Measurements from ENCODE around the gene HSD17B3.
"Not testable (repeated sequence)": the region's sequence is repeated elsewhere in the genome, so short reads cannot be mapped to it uniquely, and the experiment has no call there.

HSD17B3 gene

GRCh38 chr9:96236337-96236736 is 65.6 kb downstream of the HSD17B3 start:
- DNase-seq (ENCODE audit: low spot score): not testable (repeated sequence)

DNA sequence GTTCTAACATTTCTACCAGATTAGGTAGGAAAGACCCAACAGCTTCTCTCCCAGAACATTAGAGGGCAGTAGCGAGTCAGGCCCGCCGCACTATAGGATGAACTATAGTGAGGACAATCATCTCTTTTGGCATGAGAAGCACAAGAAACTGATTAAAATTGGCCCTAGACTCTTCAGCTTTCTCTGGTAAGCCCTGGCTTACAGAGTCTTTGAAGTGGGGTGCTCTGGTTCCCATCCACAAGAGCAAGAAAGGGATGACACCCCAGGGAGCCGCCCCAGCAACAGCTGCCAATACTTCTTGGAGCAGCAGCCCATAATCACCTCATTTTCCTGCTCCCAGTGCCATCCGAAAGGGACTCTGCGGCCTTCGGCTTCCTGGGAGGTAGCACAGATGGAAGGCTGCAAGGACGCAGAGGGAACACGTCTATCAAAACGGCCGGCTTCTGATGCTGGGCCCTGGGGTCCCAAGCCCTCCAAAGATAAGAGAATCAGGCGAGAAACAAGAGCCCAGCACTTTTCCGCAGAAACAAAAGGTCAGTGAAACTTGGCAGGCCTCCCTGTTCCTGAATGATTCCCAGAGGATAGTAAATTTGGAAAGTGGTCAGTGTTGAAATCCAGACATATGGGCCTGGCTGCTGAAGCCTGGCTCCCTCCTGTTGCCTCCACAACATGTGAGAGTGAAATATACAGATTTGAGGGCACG is 69.3 kb downstream of the HSD17B3 start:
- peak; percentile 57 for DNase-seq (ENCODE audit: low spot score)

GRCh38 chr9:96232164-96232538 is 69.8 kb downstream of the HSD17B3 start:
- no peak for DNase-seq (ENCODE audit: low spot score)

DNA sequence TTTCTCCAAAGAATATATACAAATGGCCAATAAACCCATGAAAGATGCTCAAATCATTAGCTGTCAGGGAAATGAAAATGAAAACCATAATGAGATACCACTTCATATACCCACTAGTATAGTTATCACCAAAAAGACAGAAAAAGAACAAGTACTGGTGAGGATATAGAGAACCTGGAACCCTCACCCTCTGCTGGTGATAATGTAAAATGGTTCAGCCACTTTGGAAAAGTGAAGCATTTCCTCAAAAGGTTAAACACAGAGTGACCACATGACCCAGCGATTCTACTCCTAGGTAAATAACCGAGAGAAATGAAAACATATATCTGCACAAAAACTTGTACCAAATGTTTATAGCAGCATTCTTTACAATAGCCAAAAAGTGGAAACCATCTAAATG is 72.0 kb downstream of the HSD17B3 start:
- no peak for DNase-seq (ENCODE audit: low spot score)

GRCh38 chr9:96222132-96222531 is 79.8 kb downstream of the HSD17B3 start:
- peak; percentile 19 for DNase-seq (ENCODE audit: low spot score)

- no peak for DNase-seq (ENCODE audit: low spot score)
These were observed 82.1 kb downstream of the HSD17B3 start for GRCh38 chr9:96219900-96220257.

GRCh38 chr9:96219026-96219899 is 82.7 kb downstream of the HSD17B3 start:
- DNase-seq (ENCODE audit: low spot score): peak; percentile 36

DNA sequence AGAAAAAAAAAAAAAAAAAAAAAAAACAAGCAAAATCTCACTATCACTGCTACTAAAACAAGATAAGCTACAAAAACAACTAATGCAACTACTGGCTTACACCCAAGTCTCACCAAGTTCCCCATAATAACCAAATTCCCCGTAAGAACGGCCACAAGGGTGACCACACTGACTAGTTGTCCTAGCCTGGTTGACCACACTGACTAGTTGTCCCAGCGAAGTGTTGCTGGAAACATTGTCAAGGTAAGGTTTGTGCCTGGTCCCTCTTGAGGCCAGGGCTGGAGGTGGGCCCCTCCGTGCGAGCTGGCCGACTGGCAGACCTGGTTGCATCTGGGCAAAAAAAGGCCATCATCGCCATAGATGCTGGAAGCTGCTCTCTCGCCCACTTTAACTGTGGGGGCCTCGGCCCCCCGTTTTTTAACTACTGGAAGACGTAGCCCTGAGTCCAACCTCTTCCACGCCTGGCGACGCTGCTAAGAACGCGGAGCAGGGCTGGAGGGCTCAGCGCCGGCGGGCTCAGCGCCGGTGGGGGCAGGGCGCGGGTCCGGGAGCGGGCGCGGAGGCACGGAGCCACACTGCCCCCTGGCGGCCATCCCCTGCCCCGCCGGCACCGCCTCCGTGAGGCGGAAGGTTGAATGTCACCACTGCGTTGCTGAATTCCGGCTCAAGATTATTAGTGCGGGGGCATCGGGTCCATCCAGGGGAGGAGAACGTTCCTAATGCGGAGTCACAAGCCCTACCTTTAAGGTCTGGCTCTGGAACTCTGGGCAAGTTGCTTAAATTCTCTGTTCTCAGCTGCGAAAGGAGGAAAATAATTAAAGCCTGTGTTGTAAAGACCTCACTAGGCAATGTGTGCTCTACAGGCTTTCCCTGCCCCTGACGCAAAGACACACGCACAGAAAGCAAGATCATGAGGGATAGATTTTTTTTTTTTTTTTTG is 84.0 kb downstream of the HSD17B3 start:
- DNase-seq (ENCODE audit: low spot score): peak; percentile 80

DNA sequence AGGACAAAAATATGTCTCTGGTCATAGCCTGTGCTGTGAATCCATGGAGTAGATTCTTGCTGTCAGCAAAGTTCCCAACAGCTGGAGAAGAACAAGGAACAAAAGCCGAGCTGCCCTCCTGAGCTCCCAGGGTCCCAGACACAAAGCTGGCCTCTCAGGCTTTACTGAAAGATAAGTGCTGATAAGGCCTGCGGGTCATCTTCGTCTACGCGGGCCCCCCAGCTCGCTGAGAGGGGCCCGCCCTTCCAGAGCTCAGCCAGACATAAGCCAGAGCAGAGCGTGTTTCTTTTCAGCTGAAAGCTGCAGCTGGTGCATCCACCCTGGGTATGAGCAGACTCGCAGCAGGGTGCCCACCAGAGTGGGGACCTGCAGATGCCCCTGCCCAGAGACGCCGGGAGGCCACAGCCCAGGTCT is 84.7 kb downstream of the HSD17B3 start:
- no peak for DNase-seq (ENCODE audit: low spot score)

DNA sequence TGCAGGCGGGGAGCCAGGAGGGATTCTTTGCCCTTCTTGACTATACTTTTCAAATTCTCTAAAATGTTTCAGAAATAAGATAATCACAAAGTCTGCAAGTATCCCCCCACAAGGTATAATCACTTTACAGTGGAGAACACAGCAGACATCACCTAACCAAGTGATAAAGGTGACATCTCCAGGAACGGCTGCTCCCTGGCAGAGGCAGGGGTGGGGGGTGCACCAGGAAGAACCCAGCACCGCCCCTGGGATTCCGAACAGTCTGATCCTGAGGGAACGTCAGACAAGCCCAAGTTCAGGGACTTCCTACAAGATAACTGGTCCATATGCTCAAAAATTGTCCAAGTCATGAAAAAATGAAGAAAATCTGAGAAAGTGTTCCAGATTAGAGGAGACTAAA is 85.4 kb downstream of the HSD17B3 start:
- no peak for DNase-seq (ENCODE audit: low spot score)

DNA sequence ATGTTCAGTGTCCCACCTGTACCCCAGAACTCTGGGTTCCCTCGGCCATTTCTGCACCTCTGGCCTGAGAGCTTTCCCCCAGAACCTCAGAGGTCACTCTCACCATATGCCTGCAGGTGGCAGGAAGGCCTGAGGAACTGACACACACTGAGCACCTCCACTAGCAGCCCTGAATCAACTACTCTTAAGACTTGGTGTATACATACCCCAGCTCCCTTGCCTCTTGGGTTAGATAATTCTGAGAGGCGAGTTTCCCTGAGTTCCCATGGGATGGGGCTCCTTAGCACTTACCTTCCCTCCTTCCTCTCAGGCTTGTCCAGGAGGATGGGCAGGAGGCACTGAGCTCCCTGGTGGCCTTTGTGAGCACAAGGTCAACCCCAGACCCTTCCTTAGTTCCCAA is 86.1 kb downstream of the HSD17B3 start:
- DNase-seq (ENCODE audit: low spot score): no peak

GRCh38 chr9:96214635-96215034 is 87.3 kb downstream of the HSD17B3 start:
- DNase-seq (ENCODE audit: low spot score): no peak

DNA sequence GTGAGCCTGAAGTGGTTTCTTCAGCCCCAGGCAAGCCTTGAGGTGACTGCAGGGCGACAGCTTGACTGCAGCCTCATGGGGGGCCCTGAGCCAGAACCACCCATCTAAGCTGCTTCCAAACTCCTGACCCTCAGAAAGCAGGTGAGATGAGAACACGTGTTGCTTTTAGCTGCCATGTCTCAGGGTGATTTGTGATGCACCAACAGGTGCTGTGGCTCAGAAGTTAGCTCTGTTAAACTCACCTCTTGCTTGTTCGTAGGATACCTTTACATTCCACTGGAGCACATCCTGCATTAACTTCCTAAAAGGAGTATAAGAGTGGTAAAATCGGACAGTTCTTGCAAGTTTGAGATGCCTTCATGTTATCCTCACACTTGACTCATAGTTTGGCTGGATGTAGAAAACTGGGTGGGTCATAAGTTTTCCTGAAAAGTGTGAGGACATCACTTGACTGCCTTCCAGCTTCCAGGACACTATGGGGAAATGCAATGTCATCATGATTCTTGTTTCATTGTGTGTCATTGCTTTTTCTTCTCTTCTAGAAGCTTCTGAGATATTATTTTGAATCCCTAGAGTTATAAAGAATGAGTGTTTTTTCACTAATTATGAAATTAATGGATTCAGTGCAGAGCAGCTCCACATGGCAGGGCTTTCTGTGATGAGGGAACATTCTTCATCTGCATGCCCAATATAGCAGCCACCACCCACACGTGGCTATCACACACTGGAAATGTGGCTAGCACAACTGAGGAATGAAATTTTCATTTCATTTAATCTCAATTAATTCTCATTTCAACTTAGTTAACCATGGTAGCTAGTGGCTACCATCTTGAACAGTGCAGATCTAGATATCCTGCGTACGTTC is 92.3 kb downstream of the HSD17B3 start:
- DNase-seq (ENCODE audit: low spot score): no peak

- no peak for DNase-seq (ENCODE audit: low spot score)
These were observed 95.7 kb downstream of the HSD17B3 start for GRCh38 chr9:96206156-96206751.

DNA sequence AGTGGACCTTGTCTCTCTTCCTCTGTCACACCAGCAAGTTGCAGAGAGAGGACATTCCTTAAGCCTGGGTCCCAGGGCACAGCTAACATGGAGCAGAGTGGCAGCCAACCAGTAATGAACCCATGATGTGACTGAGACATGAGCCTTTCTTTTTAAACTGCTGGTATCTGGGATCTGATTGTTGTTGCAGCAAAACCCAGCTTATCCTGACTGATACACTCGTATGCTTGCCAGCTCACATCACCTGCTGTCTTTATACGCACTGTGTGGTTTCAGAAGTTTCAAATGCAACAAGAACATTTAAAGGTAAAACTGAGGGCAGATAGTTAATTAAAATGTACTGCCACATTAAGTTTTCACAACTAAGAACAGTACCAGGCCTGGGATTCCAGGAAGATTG is 97.1 kb downstream of the HSD17B3 start:
- no peak for DNase-seq (ENCODE audit: low spot score)

DNA sequence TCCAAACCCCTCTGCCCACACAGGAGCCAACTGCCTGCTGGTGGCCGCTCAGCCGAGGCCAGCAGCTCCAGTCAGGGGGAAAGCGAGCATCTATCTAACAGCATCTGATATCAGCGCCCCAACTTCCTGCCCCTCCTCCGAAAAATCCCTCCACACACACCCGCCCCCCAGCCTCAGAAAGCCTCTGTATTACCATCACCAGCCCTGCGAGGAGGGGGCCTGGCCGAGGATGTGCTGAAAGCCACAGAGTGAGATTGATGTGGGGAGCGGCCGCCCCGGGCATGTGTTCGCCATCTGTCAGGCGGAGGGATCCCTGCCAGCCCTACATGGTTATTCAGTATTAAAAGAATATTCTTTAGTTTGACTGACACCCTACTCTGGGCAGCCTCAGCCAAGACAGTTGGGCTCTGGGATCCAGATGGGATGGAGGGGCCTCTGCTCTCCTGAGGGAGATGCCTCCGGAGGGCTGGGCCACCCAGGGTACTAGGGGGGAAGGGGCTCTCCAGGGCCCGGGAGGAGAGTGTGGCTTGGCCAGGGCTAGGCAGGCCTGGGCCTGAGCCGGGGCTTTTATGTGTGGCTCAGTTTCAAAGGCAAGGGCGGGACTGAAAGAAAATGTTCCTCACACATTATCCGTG is 98.0 kb downstream of the HSD17B3 start:
- DNase-seq (ENCODE audit: low spot score): no peak

DNA sequence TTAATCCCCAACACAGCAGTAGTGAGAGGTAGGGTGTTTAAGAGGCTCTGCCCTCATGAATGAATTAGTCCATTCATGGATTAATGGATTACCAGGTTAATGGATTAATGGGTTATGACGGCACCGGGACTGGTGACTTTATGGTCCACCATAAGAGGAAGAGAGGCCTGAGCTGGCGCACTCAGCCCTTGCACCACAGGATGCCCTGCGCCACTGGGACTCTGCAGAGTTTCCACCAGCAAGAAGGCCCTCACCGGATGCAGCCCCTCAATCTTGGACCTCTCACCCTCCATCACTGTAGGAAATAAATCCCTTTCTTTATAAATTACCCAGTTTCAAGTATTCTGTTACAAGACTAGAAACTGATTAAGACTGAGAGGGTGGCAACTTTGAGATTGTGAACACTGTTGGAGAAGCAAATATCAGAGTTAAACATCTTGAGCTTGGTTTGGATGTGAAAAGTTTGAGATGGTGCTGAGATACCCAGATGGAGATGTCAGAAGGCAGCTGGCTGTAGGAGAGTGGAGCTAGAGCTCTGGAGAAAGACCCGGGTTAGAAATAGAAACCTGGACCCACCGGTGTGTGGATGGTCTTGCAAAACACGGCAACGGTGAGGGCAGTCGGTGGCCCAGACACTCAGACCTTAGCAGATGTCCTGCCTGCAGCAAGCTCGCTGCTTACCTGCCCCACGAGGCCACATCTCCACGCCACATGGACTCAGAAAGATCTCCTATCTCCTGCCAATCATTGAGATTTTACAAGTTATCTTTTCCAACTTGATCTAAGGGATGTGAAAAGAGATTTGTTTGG is 98.8 kb downstream of the HSD17B3 start:
- no peak for DNase-seq (ENCODE audit: low spot score)

DNA sequence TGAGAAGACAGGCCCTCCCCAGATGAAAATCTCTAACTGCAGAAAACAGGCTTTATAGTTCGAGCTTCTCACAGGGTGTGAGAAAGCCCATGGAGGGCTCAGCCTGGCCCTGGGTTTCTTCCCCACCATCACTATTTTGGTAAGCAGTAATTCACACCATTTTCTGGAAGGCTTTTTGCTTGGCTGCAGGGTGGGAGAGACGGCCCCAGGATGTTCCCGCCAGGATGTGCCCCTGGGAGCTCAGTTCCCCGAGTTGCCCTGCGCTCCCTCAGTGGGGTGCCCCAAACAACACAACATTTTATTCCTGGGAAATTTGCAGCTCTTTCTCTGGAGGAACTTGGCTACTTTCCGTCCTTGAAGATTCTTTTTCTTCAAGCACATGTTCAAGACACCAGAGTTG is 100.8 kb downstream of the HSD17B3 start:
- no peak for DNase-seq (ENCODE audit: low spot score)

DNA sequence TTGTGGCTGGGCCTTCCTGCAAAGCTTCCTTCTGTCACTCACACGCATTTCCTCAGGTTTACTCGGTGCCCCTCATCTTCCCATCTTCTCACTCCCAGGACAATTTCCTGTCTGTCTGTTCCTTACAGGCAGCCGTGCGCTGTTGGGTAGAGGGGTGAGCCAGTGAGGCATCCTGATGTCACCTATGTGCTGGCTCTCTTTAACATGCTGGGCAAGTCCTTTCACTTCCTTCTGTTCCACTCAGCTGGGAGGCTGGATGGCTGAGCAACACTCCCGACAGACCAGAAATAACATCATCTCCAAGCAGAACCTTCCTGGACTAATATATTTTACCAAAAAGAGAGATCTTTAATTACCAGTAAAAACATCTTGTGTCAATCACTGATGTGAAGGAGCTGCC is 103.0 kb downstream of the HSD17B3 start:
- no peak for DNase-seq (ENCODE audit: low spot score)

- no peak for DNase-seq (ENCODE audit: low spot score)
These were observed 106.4 kb downstream of the HSD17B3 start for GRCh38 chr9:96195541-96195940.
